Neuronal stem cell (in vitro differentiated cells): ENCODE data around the gene TNRC18.
A peak's percentile ranks its signal among the peaks of the same experiment; 100 is the strongest.

ENCODE experiments used
- DNase-seq: peaks from one replicate; pipeline ENCODE4 v3.0.0-alpha.2; 2013; ENCODE audit warnings: low spot score
- H2AFZ ChIP-seq: one replicate; pipeline ENCODE4 v1.6.1; 2013; ENCODE audit warnings: mild to moderate bottlenecking, low read length, inconsistent platforms
- H2AK5ac ChIP-seq: 2 replicates; pipeline ENCODE4 v1.6.1; 2013; ENCODE audit warnings: low read depth, mild to moderate bottlenecking, inconsistent platforms, low read length, moderate library complexity, mixed read lengths
- H2BK120ac ChIP-seq: 2 replicates; pipeline ENCODE4 v1.6.1; 2013; ENCODE audit warnings: low read depth, mild to moderate bottlenecking, inconsistent platforms, low read length, moderate library complexity, mixed read lengths
- H2BK12ac ChIP-seq: one replicate; pipeline ENCODE4 v1.6.1; 2013; ENCODE audit warnings: low read length, inconsistent platforms
- H2BK15ac ChIP-seq: 2 replicates; pipeline ENCODE4 v1.6.1; 2013; ENCODE audit warnings: mild to moderate bottlenecking, low read length, inconsistent platforms, mixed read lengths
- H2BK5ac ChIP-seq: one replicate; pipeline ENCODE4 v1.6.1; 2013; ENCODE audit warnings: inconsistent platforms, mild to moderate bottlenecking, low read length, moderate library complexity
- H3K14ac ChIP-seq: one replicate; pipeline ENCODE4 v1.6.1; 2013; ENCODE audit warnings: low read length, inconsistent platforms
- H3K18ac ChIP-seq: 2 replicates; pipeline ENCODE4 v1.6.1; 2013; ENCODE audit warnings: low read length, inconsistent platforms
- H3K23ac ChIP-seq: 2 replicates; pipeline ENCODE4 v1.6.1; 2013; ENCODE audit warnings: low read depth, mild to moderate bottlenecking, mixed read lengths, low read length, inconsistent platforms; ENCODE audit not compliant: poor library complexity
- H3K27ac ChIP-seq: replicated peaks from 3 replicates; pipeline ENCODE4 v1.5.1; 2013; ENCODE audit warnings: low read length, inconsistent platforms
- H3K27me3 ChIP-seq, 3 experiments: 2 replicates each; pipeline ENCODE4 v1.6.1; 2013; ENCODE audit warnings: low read length in 3 of 3, mild to moderate bottlenecking in 2 of 3, inconsistent platforms in 1 of 3, low read depth in 1 of 3, mixed read lengths in 1 of 3, moderate library complexity in 1 of 3; ENCODE audit not compliant: control insufficient read depth in 3 of 3, insufficient read depth in 3 of 3
- H3K36me3 ChIP-seq, 2 donors: replicated peaks in 1 of 2; 2 replicates each; pipeline ENCODE4 v1.6.1; 2013; ENCODE audit warnings: low read length in 2 of 2; ENCODE audit not compliant: control insufficient read depth in 2 of 2, insufficient read depth in 2 of 2
- H3K4ac ChIP-seq: 2 replicates; pipeline ENCODE4 v1.6.1; 2013; ENCODE audit warnings: inconsistent platforms, mild to moderate bottlenecking, low read length, moderate library complexity
- H3K4me1 ChIP-seq, 2 donors: 1 replicate in 1 of 2; 2 replicates in 1 of 2; pipeline ENCODE4 v1.6.1; 2013; ENCODE audit warnings: low read length in 2 of 2, low read depth in 1 of 2; ENCODE audit not compliant: control insufficient read depth in 2 of 2, insufficient read depth in 1 of 2
- H3K4me2 ChIP-seq: one replicate; pipeline ENCODE4 v1.6.1; 2013; ENCODE audit warnings: mild to moderate bottlenecking, low read length, inconsistent platforms; ENCODE audit not compliant: insufficient read depth, poor library complexity, severe bottlenecking
- H3K4me3 ChIP-seq, 2 donors: 2 replicates each; pipeline ENCODE4 v1.5.1; 2013; ENCODE audit warnings: low read length in 2 of 2, mild to moderate bottlenecking in 2 of 2, inconsistent platforms in 1 of 2, moderate library complexity in 1 of 2
- H3K79me1 ChIP-seq: one replicate; pipeline ENCODE4 v1.6.1; 2013; ENCODE audit warnings: low read depth, mild to moderate bottlenecking, inconsistent platforms, low read length, moderate library complexity
- H3K9ac ChIP-seq: one replicate; pipeline ENCODE4 v1.6.1; 2013; ENCODE audit warnings: mild to moderate bottlenecking, low read depth, low read length, inconsistent platforms; ENCODE audit not compliant: poor library complexity
- H3K9me3 ChIP-seq, 2 donors: replicated peaks in 1 of 2; 2 replicates each; pipeline versions ENCODE3 to v1.6.1; 2013; ENCODE audit warnings: low read length in 2 of 2, mild to moderate bottlenecking in 2 of 2, inconsistent platforms in 1 of 2, low read depth in 1 of 2, mixed read lengths in 1 of 2, moderate library complexity in 1 of 2; ENCODE audit not compliant: control insufficient read depth in 2 of 2, insufficient read depth in 1 of 2
- H4K8ac ChIP-seq: one replicate; pipeline ENCODE4 v1.6.1; 2013; ENCODE audit warnings: low read depth, mild to moderate bottlenecking, inconsistent platforms, low read length, moderate library complexity
- H4K91ac ChIP-seq: one replicate; pipeline ENCODE4 v1.6.1; 2013; ENCODE audit warnings: low read length, low read depth, mild to moderate bottlenecking, inconsistent platforms; ENCODE audit not compliant: poor library complexity
- WGBS, 2 donors: extraction: QIAGEN DNeasy Blood & Tissue Kit; methylation state at CpG; one replicate each; pipeline ENCODE4 v1.1.7; 2013; ENCODE audit warnings: missing lambda C conversion rate in 2 of 2, mixed read lengths in 1 of 2; ENCODE audit not compliant: insufficient read length in 2 of 2, insufficient replicate concordance in 1 of 2; ENCODE audit errors: extremely low coverage in 2 of 2; 5-methylcytosine and 5-hydroxymethylcytosine counted together

Gene TNRC18

DNA sequence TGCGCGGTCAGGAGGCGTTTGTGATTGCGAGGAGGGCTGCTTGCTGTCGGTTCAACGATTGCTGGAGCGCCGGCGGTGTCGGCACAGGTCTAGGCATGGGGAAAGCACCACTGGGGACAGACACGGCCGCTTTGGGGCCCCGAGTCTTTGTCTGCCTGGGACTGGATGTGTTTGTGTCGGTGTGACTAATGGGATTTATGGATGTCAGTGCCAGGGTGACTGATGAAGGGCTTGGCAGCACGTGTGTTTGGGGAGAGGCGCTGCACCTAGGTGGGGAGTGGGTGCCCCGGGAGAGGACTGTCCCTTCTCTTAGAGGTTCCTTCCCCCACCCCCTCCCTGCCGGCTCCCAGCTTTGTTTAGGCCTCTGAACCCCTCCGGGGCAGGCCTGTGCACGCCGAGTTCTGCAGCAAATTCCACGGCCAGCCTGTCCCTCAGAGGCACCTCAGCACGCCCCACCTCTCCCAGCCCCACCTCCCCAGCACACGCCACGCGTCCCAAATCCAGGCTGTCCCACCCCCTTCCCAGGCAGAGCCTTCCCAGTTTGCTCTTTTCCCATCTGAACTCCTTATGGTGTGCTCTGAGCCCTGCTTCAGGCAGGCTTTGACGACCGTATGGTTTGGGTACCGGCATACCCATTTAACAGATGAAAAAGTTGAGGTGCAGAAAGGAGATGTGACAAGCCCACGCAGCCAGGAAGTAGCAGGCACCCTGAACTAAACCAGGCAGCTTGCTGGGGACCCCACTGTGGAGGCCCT is 6.4 kb upstream of the TNRC18 start:
- no peak overlapping the region for H3K27ac ChIP-seq
- no peak overlapping the region for H3K4ac ChIP-seq
- H3K4me2 ChIP-seq = peak overlapping the region; percentile 99
- H3K9ac ChIP-seq = no peak overlapping the region
- no peak overlapping the region for H4K8ac ChIP-seq
- H3K18ac ChIP-seq = peak overlapping the region; percentile 6
- peak overlapping the region; percentile 16 to 93 for H3K4me3 ChIP-seq
- peak overlapping the region; percentile 33 for H2AK5ac ChIP-seq
- peaks cover 2 to 14% of the 10 kb centered on the region in 2 donors for H3K36me3 ChIP-seq
- no CpG with 5 or more reads among the region's 30 CpGs for WGBS, 2 donors
- no peak overlapping the region for H2BK5ac ChIP-seq
- H2BK12ac ChIP-seq = no peak overlapping the region
- peak overlapping the region; percentile 73 for H3K23ac ChIP-seq
- peaks cover 23% of the 10 kb centered on the region for H3K79me1 ChIP-seq
- no peak for DNase-seq
- no peak overlapping the region for H2BK15ac ChIP-seq
- H3K27me3 ChIP-seq = peaks cover 0 to 34% (median 9%) of the 10 kb centered on the region in 3 experiments
- no peak overlapping the region for H2AFZ ChIP-seq
- peaks cover 6 to 10% of the 10 kb centered on the region in 2 donors for H3K9me3 ChIP-seq
- H3K14ac ChIP-seq = peak overlapping the region; percentile 72
- no peak overlapping the region for H2BK120ac ChIP-seq
- no peak overlapping the region for H4K91ac ChIP-seq
- H3K4me1 ChIP-seq = peaks cover 12 to 20% of the 10 kb centered on the region in 2 donors

DNA sequence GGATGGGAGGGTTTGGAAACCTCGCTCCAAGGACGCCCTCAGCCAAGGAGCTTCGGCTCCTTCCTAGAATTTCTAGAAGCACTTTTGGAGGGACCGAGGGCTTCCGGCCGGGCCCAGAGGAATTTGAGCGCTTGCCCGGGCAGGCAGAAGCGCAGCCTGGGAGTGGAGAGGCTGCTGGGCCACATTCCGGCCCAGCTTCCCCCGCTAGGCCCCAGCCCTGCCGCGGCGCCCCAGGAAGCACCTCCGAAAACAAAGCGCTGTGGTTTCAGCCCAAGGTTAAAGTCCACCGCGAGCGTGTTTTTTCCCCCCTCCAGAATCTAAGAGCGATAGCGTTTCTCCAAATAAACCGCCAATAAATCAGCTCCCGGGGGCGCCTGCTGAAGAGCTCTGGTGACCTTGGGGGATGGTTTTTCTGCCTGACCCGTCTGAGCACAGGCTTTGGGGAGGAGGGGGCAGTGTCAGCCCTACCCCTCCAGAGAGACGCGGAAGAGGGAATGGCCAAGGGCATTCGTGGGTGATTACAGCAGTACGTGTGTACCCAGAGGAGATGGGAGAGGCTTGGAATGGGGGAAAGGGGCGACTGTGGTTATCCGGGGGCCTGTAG is 5.7 kb upstream of the TNRC18 start:
- no CpG with 5 or more reads among the region's 31 CpGs for WGBS, 2 donors
- H3K4ac ChIP-seq = no peak overlapping the region
- H3K14ac ChIP-seq = peak overlapping the region; percentile 28
- no peak overlapping the region for H2BK12ac ChIP-seq
- H2BK5ac ChIP-seq = peak overlapping the region; percentile 66
- H2BK120ac ChIP-seq = no peak overlapping the region
- H2BK15ac ChIP-seq = peak overlapping the region; percentile 37
- H3K79me1 ChIP-seq = peaks cover 26% of the 10 kb centered on the region
- H4K91ac ChIP-seq = no peak overlapping the region
- no peak overlapping the region for H2AFZ ChIP-seq
- peak overlapping the region; percentile 98 for H3K23ac ChIP-seq
- H4K8ac ChIP-seq = no peak overlapping the region
- peak overlapping the region; percentile 92 for H3K18ac ChIP-seq
- peaks cover 0 to 34% (median 9%) of the 10 kb centered on the region in 3 experiments for H3K27me3 ChIP-seq
- no peak overlapping the region for H3K9ac ChIP-seq
- H2AK5ac ChIP-seq = peak overlapping the region; percentile 33
- peaks cover 6 to 10% of the 10 kb centered on the region in 2 donors for H3K9me3 ChIP-seq
- peak overlapping the region; percentile 99 for H3K4me2 ChIP-seq
- H3K36me3 ChIP-seq = peaks cover 2 to 14% of the 10 kb centered on the region in 2 donors
- H3K27ac ChIP-seq = no peak overlapping the region
- H3K4me3 ChIP-seq = peak overlapping the region; percentile 57 to 93
- peaks cover 12 to 20% of the 10 kb centered on the region in 2 donors for H3K4me1 ChIP-seq
- no peak for DNase-seq

DNA sequence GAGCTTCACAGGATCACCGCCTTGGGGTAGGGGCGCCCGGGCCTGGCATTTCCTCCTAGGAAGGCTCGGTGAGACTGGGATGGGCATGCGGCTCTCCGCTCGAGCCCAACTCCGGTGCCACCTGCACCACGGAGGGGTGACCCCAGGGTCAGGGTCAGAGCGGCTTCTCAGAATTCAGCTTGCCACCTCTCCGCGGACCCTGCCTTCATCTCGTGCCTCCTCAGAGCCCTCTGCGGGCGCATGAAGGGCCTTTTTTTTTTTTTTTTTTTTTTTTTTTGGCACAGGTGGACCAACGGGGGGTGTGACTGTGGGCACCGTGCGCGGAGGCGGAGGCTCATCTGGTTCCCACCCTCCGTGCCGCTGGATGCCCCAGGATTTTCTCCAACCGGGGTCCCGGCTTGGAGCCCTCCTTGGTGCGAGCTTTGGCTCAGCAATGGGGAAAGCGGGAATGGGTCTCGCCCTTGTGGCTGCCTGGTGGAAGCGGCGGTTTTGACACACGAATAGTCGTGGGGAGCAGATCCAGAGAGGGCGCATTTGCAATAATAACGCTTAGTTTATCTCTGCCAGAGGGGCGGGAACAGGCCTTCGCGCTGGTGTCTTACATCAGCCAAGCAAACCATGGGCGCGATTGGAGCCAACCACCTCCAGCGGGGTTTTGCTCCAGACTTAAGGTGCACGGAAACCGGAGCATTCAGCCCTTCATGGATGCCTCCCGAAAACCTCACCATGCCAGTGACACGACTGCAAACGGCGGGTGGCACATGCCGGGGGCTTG is 5.0 kb upstream of the TNRC18 start:
- Histone ChIP-seq H4K91ac (no peak overlapping the region), H3K79me1 (peaks cover 26% of the 10 kb centered on the region), H3K18ac (peak overlapping the region; percentile 99), H3K4ac (peak overlapping the region; percentile 53), H3K4me2 (peak overlapping the region; percentile 99), H3K4me1 (peaks cover 12 to 20% of the 10 kb centered on the region in 2 donors), H3K36me3 (peaks cover 2 to 14% of the 10 kb centered on the region in 2 donors), H3K14ac (peak overlapping the region; percentile 89), H2BK15ac (peak overlapping the region; percentile 98), H3K27ac (no peak overlapping the region), H2AFZ (no peak overlapping the region), H3K23ac (peak overlapping the region; percentile 98), H2BK12ac (peak overlapping the region; percentile 84), H2AK5ac (peak overlapping the region; percentile 97), H3K27me3 (peaks cover 0 to 34% (median 9%) of the 10 kb centered on the region in 3 experiments), H2BK120ac (peak overlapping the region; percentile 35), H2BK5ac (peak overlapping the region; percentile 97), H3K4me3 (peak overlapping the region; percentile 79 to 93), H3K9ac (peak overlapping the region; percentile 86), H3K9me3 (peaks cover 6 to 10% of the 10 kb centered on the region in 2 donors), H4K8ac (no peak overlapping the region)
- no CpG with 5 or more reads among the region's 46 CpGs for WGBS, 2 donors
- no peak for DNase-seq
